ENCODE data around the gene GNG13.

The GNG13 gene, protein sequence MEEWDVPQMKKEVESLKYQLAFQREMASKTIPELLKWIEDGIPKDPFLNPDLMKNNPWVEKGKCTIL

GRCh38 chr16:799948-800833, at the start of gene GNG13:
Gene GNG13, minus strand, starts transcription at chr16:800734. Its CDS starts 1,657 bp downstream, at chr16:799077.
- H3K4me1 ChIP-seq (ENCODE audit: control insufficient read depth in 1 of 2, insufficient read depth in 2 of 2, low read length in 2 of 2): no peaks in the 10 kb centered on the region
- H3K4me3 ChIP-seq (ENCODE audit: low read depth in 1 of 2, low read length in 2 of 2): no peak within 1 kb of the TSS
- no peak within 1 kb of the TSS for H3K9ac ChIP-seq (ENCODE audit: low read depth in 1 of 2, low read length in 2 of 2)
- no peak within 1 kb of the TSS for H3K27ac ChIP-seq (ENCODE audit: low read depth, low read length)
- H3K9me3 ChIP-seq (ENCODE audit: control insufficient read depth in 1 of 2, low read length in 2 of 2): no peaks in the 10 kb centered on the region
- H3K27me3 ChIP-seq (ENCODE audit: control insufficient read depth in 1 of 2, insufficient read depth in 2 of 2, low read length in 2 of 2): peaks cover 42 to 44% of the 10 kb centered on the region in 2 donors
- no peaks in the 10 kb centered on the region for H3K36me3 ChIP-seq (ENCODE audit: control insufficient read depth in 1 of 2, insufficient read depth in 2 of 2, low read length in 2 of 2)

DNA sequence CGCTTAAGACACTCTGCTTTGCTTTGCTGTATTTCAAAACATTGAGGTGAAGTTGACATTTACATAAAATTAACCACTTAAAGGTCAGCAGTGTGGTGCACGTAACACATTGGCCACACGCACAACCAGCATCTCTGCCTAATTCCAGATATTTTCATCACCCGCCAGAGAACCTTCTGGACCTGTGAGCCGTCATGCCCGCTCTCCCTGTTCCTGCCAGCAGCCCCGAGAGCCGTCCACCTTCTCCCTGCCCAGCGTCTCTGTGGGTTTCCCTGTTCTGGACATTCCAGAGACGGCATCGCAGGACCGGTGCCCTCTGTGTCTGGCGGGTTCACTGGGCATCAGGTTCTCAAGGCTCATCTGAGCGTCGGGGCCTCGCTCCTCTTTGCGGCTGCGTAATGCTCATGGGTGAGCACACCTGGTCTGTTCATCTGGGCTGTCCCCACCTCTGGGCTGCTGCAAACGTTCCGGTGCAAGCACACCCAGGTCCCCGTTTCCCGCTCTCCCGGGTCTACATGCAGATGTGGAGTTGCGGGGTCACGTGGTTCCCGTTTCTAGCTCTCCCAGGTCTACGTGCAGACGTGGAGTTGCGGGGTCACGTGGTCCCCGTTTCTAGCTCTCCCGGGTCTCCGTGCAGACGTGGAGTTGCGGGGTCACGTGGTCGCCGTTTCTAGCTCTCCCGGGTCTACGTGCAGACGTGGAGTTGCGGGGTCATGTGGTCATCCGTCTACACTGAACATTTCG, 48.1 kb upstream of the GNG13 start:
- no peak overlapping the region for H3K9ac ChIP-seq (ENCODE audit: low read depth in 1 of 2, low read length in 2 of 2)
- H3K36me3 ChIP-seq (ENCODE audit: control insufficient read depth in 1 of 2, insufficient read depth in 2 of 2, low read length in 2 of 2): no peaks in the 10 kb centered on the region
- H3K9me3 ChIP-seq (ENCODE audit: control insufficient read depth in 1 of 2, low read length in 2 of 2): peaks cover 13 to 18% of the 10 kb centered on the region in 2 donors
- no peaks in the 10 kb centered on the region for H3K27me3 ChIP-seq (ENCODE audit: control insufficient read depth in 1 of 2, insufficient read depth in 2 of 2, low read length in 2 of 2)
- H3K4me1 ChIP-seq (ENCODE audit: control insufficient read depth in 1 of 2, insufficient read depth in 2 of 2, low read length in 2 of 2): no peaks in the 10 kb centered on the region
- no peak overlapping the region for H3K27ac ChIP-seq (ENCODE audit: low read depth, low read length)
- H3K4me3 ChIP-seq (ENCODE audit: low read depth in 1 of 2, low read length in 2 of 2): no peak overlapping the region

GRCh38 chr16:847681-848445, 47.3 kb upstream of the GNG13 start:
- H3K27me3 ChIP-seq (ENCODE audit: control insufficient read depth in 1 of 2, insufficient read depth in 2 of 2, low read length in 2 of 2): no peaks in the 10 kb centered on the region
- H3K9ac ChIP-seq (ENCODE audit: low read depth in 1 of 2, low read length in 2 of 2): no peak overlapping the region
- H3K27ac ChIP-seq (ENCODE audit: low read depth, low read length): no peak overlapping the region
- no peak overlapping the region for H3K4me3 ChIP-seq (ENCODE audit: low read depth in 1 of 2, low read length in 2 of 2)
- peaks cover 13 to 18% of the 10 kb centered on the region in 2 donors for H3K9me3 ChIP-seq (ENCODE audit: control insufficient read depth in 1 of 2, low read length in 2 of 2)
- no peaks in the 10 kb centered on the region for H3K4me1 ChIP-seq (ENCODE audit: control insufficient read depth in 1 of 2, insufficient read depth in 2 of 2, low read length in 2 of 2)
- H3K36me3 ChIP-seq (ENCODE audit: control insufficient read depth in 1 of 2, insufficient read depth in 2 of 2, low read length in 2 of 2): no peaks in the 10 kb centered on the region

GRCh38 chr16:847151-847550, 46.6 kb upstream of the GNG13 start:
- H3K4me3 ChIP-seq (ENCODE audit: low read depth in 1 of 2, low read length in 2 of 2): no peak overlapping the region
- H3K27me3 ChIP-seq (ENCODE audit: control insufficient read depth in 1 of 2, insufficient read depth in 2 of 2, low read length in 2 of 2): no peaks in the 10 kb centered on the region
- no peaks in the 10 kb centered on the region for H3K36me3 ChIP-seq (ENCODE audit: control insufficient read depth in 1 of 2, insufficient read depth in 2 of 2, low read length in 2 of 2)
- no peak overlapping the region for H3K9ac ChIP-seq (ENCODE audit: low read depth in 1 of 2, low read length in 2 of 2)
- peaks cover 13 to 18% of the 10 kb centered on the region in 2 donors for H3K9me3 ChIP-seq (ENCODE audit: control insufficient read depth in 1 of 2, low read length in 2 of 2)
- H3K27ac ChIP-seq (ENCODE audit: low read depth, low read length): no peak overlapping the region
- H3K4me1 ChIP-seq (ENCODE audit: control insufficient read depth in 1 of 2, insufficient read depth in 2 of 2, low read length in 2 of 2): no peaks in the 10 kb centered on the region

DNA sequence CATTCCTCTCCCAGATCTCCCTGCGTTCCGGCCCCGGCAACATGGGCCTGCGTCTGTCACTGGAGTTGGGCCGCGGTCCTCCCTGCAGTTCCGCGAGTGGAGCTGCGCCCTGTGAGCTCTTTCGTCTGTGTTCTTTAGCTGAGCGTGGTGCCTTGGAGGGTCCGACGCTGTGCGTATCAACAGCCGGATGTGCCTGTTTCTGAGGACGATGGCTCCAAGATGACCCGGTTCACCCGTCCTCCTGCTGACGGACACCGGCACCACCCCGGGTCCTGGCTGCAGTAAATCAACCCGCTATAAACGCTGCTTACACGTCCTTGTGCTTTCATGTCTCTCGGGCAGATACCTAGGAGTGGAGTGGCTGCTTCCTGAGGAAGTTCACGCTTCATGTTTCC, 44.8 kb upstream of the GNG13 start:
- Histone ChIP-seq H3K27ac (ENCODE audit: low read depth, low read length) (no peak overlapping the region), H3K4me1 (ENCODE audit: control insufficient read depth in 1 of 2, insufficient read depth in 2 of 2, low read length in 2 of 2) (no peaks in the 10 kb centered on the region), H3K9me3 (ENCODE audit: control insufficient read depth in 1 of 2, low read length in 2 of 2) (peaks cover 13 to 16% of the 10 kb centered on the region in 2 donors), H3K27me3 (ENCODE audit: control insufficient read depth in 1 of 2, insufficient read depth in 2 of 2, low read length in 2 of 2) (no peaks in the 10 kb centered on the region), H3K9ac (ENCODE audit: low read depth in 1 of 2, low read length in 2 of 2) (no peak overlapping the region), H3K36me3 (ENCODE audit: control insufficient read depth in 1 of 2, insufficient read depth in 2 of 2, low read length in 2 of 2) (no peaks in the 10 kb centered on the region), H3K4me3 (ENCODE audit: low read depth in 1 of 2, low read length in 2 of 2) (no peak overlapping the region)

- H3K9me3 ChIP-seq (ENCODE audit: control insufficient read depth in 1 of 2, low read length in 2 of 2): peaks cover 7 to 11% of the 10 kb centered on the region in 2 donors
Measured at GRCh38 chr16:844638-845350, 44.3 kb upstream of the GNG13 start.

GRCh38 chr16:843771-844170, 43.2 kb upstream of the GNG13 start:
- H3K27ac ChIP-seq (ENCODE audit: low read depth, low read length): no peak overlapping the region
- no peak overlapping the region for H3K9ac ChIP-seq (ENCODE audit: low read depth in 1 of 2, low read length in 2 of 2)
- H3K9me3 ChIP-seq (ENCODE audit: control insufficient read depth in 1 of 2, low read length in 2 of 2): peaks cover 4 to 11% of the 10 kb centered on the region in 2 donors
- H3K36me3 ChIP-seq (ENCODE audit: control insufficient read depth in 1 of 2, insufficient read depth in 2 of 2, low read length in 2 of 2): no peaks in the 10 kb centered on the region
- no peaks in the 10 kb centered on the region for H3K4me1 ChIP-seq (ENCODE audit: control insufficient read depth in 1 of 2, insufficient read depth in 2 of 2, low read length in 2 of 2)
- H3K4me3 ChIP-seq (ENCODE audit: low read depth in 1 of 2, low read length in 2 of 2): no peak overlapping the region
- no peaks in the 10 kb centered on the region for H3K27me3 ChIP-seq (ENCODE audit: control insufficient read depth in 1 of 2, insufficient read depth in 2 of 2, low read length in 2 of 2)

More at GRCh38 chr16:844638-845350, 44.3 kb upstream of the GNG13 start:
- H3K27ac ChIP-seq (ENCODE audit: low read depth, low read length): no peak overlapping the region
- no peaks in the 10 kb centered on the region for H3K36me3 ChIP-seq (ENCODE audit: control insufficient read depth in 1 of 2, insufficient read depth in 2 of 2, low read length in 2 of 2)
- no peaks in the 10 kb centered on the region for H3K4me1 ChIP-seq (ENCODE audit: control insufficient read depth in 1 of 2, insufficient read depth in 2 of 2, low read length in 2 of 2)
- H3K4me3 ChIP-seq (ENCODE audit: low read depth in 1 of 2, low read length in 2 of 2): no peak overlapping the region
- H3K27me3 ChIP-seq (ENCODE audit: control insufficient read depth in 1 of 2, insufficient read depth in 2 of 2, low read length in 2 of 2): no peaks in the 10 kb centered on the region
- H3K9ac ChIP-seq (ENCODE audit: low read depth in 1 of 2, low read length in 2 of 2): no peak overlapping the region

- H3K36me3 ChIP-seq (ENCODE audit: control insufficient read depth in 1 of 2, insufficient read depth in 2 of 2, low read length in 2 of 2): no peaks in the 10 kb centered on the region
- H3K27me3 ChIP-seq (ENCODE audit: control insufficient read depth in 1 of 2, insufficient read depth in 2 of 2, low read length in 2 of 2): no peaks in the 10 kb centered on the region
- no peak overlapping the region for H3K9ac ChIP-seq (ENCODE audit: low read depth in 1 of 2, low read length in 2 of 2)
- no peaks in the 10 kb centered on the region for H3K4me1 ChIP-seq (ENCODE audit: control insufficient read depth in 1 of 2, insufficient read depth in 2 of 2, low read length in 2 of 2)
- peaks cover 0 to 8% of the 10 kb centered on the region in 2 donors for H3K9me3 ChIP-seq (ENCODE audit: control insufficient read depth in 1 of 2, low read length in 2 of 2)
- no peak overlapping the region for H3K27ac ChIP-seq (ENCODE audit: low read depth, low read length)
- no peak overlapping the region for H3K4me3 ChIP-seq (ENCODE audit: low read depth in 1 of 2, low read length in 2 of 2)
Measured at GRCh38 chr16:842711-843560, 42.4 kb upstream of the GNG13 start.

- no peaks in the 10 kb centered on the region for H3K27me3 ChIP-seq (ENCODE audit: control insufficient read depth in 1 of 2, insufficient read depth in 2 of 2, low read length in 2 of 2)
- no peaks in the 10 kb centered on the region for H3K9me3 ChIP-seq (ENCODE audit: control insufficient read depth in 1 of 2, low read length in 2 of 2)
- H3K36me3 ChIP-seq (ENCODE audit: control insufficient read depth in 1 of 2, insufficient read depth in 2 of 2, low read length in 2 of 2): no peaks in the 10 kb centered on the region
- no peak overlapping the region for H3K9ac ChIP-seq (ENCODE audit: low read depth in 1 of 2, low read length in 2 of 2)
- no peak overlapping the region for H3K4me3 ChIP-seq (ENCODE audit: low read depth in 1 of 2, low read length in 2 of 2)
- no peak overlapping the region for H3K27ac ChIP-seq (ENCODE audit: low read depth, low read length)
- no peaks in the 10 kb centered on the region for H3K4me1 ChIP-seq (ENCODE audit: control insufficient read depth in 1 of 2, insufficient read depth in 2 of 2, low read length in 2 of 2)
Measured at GRCh38 chr16:842061-842476, 41.5 kb upstream of the GNG13 start.

Measured in duodenal mucosa (tissue), 2 donors.